ENCODE measurements around the gene TBC1D3B.
"Not testable (repeated sequence)": the region's sequence is repeated elsewhere in the genome, so short reads cannot be mapped to it uniquely, and the experiment has no call there.

The TBC1D3B gene

GRCh38 chr17:36176536-36176935 is at the start of gene TBC1D3B:
TSS of gene TBC1D3B (minus strand) at chr17:36176636. CDS start at chr17:36175050, 1,586 bp downstream.
- DNase-seq, result not testable (repeated sequence)

DNA sequence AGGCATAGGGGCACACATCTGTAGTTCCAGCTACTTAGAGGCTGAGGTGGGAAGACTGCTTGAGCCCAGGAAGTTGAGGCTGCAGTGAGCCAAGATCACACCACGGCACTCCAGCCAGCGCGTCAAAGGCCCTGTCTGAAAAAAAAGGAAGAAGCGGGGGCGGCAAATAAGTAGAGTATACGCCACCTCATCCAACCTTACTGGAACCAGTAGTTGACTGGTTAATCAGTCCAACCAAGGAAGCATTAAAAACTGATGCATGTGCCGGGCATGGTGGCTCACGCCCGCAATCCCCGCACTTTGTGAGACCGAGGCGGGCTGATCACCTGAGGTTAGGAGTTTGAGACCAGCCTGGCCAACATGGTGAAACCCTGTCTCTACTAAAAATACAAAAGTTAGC is 46.5 kb upstream of the TBC1D3B start:
- DNase-seq, result not testable (repeated sequence)

GRCh38 chr17:36221581-36222100 is 45.2 kb upstream of the TBC1D3B start:
- not testable (repeated sequence) for DNase-seq

DNA sequence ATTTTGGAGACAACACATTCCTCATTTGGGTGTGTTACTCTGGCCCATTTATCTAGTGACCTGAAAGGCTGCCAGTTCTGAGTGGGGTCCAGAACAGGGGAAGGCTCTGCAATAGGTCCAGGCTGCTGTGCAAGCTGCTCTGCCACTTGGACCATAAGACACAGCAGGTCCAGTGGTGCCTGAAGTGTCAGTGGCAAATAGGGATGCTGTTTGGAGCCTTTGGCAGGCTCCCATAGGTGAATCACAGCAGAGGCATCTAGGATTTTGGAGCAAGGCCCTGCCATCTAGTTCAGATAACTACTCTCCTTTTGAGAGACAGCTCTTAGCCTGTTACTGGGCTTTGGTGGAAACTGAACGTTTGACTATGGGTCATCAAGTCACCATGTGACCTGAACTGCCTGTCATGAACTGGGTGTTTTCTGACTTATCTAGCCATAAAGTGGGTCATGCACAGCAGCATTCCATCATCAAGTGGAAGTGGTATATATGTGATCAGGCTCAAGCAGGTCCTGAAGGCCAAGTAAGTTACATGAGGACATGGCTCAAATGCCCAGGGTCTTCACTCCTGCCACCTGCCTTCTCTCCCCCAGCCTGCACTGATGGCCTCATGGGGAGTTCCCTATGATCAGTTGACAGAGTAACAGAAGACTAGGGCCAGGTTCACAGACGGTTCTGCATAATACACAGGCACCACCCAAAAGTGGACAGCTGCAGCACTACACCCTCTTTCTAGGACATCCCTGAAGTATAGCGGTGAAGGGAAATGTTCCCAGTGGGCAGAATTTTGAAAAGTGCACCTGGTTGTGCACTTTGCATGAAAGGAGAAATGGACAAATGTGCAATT is 44.5 kb upstream of the TBC1D3B start:
- DNase-seq, result not testable (repeated sequence)

GRCh38 chr17:36219556-36219955 is 43.1 kb upstream of the TBC1D3B start:
- not testable (repeated sequence) for DNase-seq

- not testable (repeated sequence) for DNase-seq
These were observed 39.2 kb upstream of the TBC1D3B start for GRCh38 chr17:36215406-36216308.

- DNase-seq, result no peak
These were observed 38.5 kb upstream of the TBC1D3B start for GRCh38 chr17:36214918-36215317.

DNA sequence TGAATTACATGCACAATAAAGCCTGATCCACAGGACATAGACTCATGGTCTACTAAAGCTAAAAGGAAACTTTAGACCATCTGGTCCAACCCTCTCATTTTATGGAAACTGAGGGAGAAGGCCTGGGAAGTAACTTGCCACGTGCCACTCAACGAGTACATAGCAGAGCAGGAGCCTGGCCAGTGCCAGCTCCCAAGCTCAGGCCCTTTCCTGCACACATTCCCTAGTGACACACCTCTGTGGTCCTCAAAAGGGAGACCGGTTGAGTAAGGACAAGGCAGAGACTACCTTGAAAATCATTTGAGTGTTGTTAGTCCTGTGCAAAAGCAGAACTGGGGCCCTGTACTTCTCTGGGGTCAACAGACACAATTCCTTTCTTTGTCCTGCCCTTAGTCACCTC is 37.3 kb upstream of the TBC1D3B start:
- no peak for DNase-seq

- no peak for DNase-seq
These were observed 36.5 kb upstream of the TBC1D3B start for GRCh38 chr17:36212966-36213365.

GRCh38 chr17:36212272-36212605 is 35.8 kb upstream of the TBC1D3B start:
- DNase-seq, result no peak

DNA sequence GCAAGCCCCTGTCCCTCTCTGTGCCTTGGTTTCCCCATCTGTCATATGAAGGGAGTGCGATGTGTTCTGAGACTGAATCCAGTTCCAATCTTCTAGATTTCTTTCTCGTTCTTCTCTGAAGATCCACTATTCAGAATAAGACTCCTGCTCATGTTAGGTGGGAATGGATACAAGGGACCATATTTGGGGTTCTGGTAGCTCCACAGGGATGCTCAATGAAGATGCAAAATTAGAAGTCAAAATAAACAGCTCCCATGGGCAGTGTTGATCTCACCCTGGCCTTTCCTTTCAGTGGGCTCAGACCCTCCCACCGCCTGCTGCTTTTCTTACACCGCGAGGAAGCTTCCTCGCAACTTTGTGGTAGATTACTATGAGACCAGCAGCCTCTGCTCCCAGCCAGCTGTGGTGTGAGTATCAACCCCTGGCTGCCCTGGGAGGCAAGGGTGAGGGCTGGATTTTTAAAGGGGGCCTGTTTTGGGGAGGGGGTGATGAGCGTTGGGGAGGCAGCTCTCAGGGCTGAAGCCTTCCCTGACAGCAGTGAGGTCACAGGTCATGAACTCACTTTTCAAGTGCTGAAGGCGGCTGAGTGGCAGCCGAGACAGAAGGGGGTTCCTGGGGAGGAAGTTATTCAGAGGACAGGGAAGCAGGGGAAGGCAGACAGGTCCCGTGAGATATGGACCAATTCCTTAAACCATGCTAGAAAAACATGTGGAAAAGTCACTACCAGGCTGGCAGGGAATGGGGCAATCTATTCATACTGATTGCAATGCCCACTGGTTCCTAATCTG is 35.2 kb upstream of the TBC1D3B start:
- not testable (repeated sequence) for DNase-seq

- not testable (repeated sequence) for DNase-seq
These were observed 34.2 kb upstream of the TBC1D3B start, which contains the start of gene CCL4L2 for GRCh38 chr17:36210439-36211211. TSS of gene CCL4L2 (plus strand) at chr17:36211063.

DNA sequence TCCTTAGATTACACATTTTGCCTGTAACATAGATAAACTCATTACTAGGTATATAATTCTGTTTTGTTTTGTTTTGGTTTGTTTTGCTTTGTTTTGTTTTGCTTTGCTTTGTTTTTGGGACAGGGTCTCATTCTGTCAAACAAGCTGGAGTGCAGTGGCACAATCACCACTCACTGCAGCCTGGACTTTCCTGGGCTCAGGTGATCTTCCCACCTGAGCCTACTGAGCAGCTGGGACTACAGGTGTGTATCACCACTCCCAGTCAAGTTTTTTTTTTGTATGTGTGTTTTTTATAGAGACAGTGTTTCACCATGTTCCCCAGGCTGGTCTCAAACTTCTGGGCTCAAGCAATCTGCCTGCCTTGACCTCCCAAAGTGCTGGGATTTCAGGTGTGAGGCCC is 33.1 kb upstream of the TBC1D3B start:
- no peak for DNase-seq

- not testable (repeated sequence) for DNase-seq
These were observed 30.9 kb upstream of the TBC1D3B start for GRCh38 chr17:36207383-36207782.

GRCh38 chr17:36206486-36206821 is 30.0 kb upstream of the TBC1D3B start:
- DNase-seq, result not testable (repeated sequence)

GRCh38 chr17:36205637-36206485 is 29.4 kb upstream of the TBC1D3B start:
- DNase-seq, result no peak

DNA sequence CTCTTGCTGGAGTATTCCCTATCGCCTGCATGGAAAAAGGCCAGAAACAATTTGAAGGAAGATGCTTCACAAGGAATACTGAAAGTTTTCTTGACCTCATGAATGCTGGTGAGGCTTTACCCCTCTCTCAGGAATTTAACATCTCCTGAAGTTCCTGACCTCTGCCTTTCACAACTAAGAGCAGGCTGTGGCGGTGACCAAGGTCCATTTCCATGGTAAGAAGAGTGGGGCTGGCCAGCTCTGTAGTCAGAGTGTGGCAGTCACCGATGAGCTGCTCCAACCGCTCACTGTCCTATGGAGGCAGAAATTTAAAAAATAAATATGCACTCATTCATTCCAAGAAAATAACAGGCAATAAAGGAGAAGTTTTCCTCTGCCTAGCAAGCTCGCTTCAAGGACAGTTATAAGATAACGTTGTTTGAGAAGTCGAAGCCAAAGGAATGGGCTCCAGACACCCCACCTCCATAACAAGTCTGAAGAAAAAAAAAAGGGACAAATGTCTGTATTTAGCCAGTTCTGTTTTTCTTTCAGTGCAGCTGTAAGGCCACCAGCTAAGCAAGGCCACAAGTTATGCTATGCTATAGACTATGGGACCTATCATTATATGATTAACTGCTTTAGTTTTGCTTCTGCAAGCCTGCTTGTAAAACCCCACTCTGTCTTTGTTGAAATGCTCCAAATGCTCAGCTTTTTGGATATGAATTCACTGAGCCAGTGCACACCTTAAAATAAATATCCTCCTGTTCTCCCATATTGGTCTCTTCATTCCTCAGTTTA is 28.5 kb upstream of the TBC1D3B start:
- no peak for DNase-seq

GRCh38 chr17:36203335-36203734 is 26.9 kb upstream of the TBC1D3B start:
- no peak for DNase-seq

DNA sequence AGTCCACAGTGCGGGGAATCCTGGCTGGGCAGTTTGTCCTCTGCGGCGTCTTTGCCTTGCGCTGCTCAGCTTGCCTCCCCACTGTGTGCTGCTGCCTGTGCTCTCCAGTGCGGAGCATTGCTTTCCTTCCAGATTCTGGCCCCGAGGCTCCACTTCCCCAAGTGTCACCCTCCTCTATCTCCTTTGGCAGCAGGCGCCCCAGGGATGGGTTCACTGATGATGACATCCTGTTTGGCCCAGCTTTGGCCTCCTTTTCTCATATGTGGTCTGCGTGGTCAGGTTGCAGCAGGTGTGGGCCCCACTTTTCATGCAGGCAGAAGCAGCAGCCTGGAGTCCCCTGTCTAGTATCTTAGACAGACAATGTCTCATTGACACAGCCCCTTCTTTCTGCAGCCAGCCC is 25.1 kb upstream of the TBC1D3B start:
- DNase-seq, result not testable (repeated sequence)

- DNase-seq, result not testable (repeated sequence)
These were observed 24.7 kb upstream of the TBC1D3B start for GRCh38 chr17:36201102-36201501.

Data from activated gamma-delta T cell treated with Interleukin-2 at 50 U/mL for 16 hours (primary cell).